HepG2 (cell line): ENCODE data around the gene SOX5. TPM values are rescaled to one million over a fixed set of nuclear protein-coding genes. Genes with fewer than 3 reads are reported as not detected.

Experiments used
- ATAC-seq: fragments of 200-7000 bp; cut with Tn5 transposase; 3 replicates; pipeline ENCODE4 v1.9.1; 2020; ENCODE audit warnings: mild to moderate bottlenecking, moderate library complexity
- BruUV-seq: library from RNA; stranded (reverse); fragments of 400-500 nt; replicated peaks from 2 replicates; lab custom pipeline; 2021; lab: Mats Ljungman, UMichigan
- CTCF ChIA-PET: fragments of 300-600 bp; formaldehyde crosslinking; extraction: SDS; loops from one replicate; lab custom pipeline; 2021; ENCODE audit warnings: low total read pairs, inconsistent platforms, low intra/inter-chr PET ratio; lab: Yijun Ruan, JAX
- POLR2A ChIA-PET: fragments of 350-600 bp; sonication (Branson Sonifier 250); formaldehyde crosslinking; loops from one replicate; lab custom pipeline; 2020; ENCODE audit warnings: antibody characterized with exemption, inconsistent platforms; lab: Yijun Ruan, JAX
- DNase-seq: peaks from one replicate; pipeline ENCODE4 v3.0.0-alpha.2; 2015; ENCODE audit warnings: low spot score
- FAIRE-seq: peaks from 3 replicates; lab custom pipeline; 2011; peaks lifted over from hg19 to GRCh38; lab: Jason Lieb, UNC
- H2AFZ ChIP-seq: one replicate; pipeline ENCODE4 v1.6.1; 2011; ENCODE audit warnings: low read length, inconsistent platforms
- H3K27ac ChIP-seq: fragments of 300-600 bp; 3 replicates; pipeline ENCODE4 v1.8.0; 2011; ENCODE audit warnings: mixed run types, mild to moderate bottlenecking, mixed read lengths, low read length, inconsistent platforms; ENCODE audit not compliant: insufficient read depth; ENCODE audit errors: extremely low read length
- H3K27me3 ChIP-seq, 2 experiments: fragments of 200-600 bp in 1 of 2; 2 replicates in 1 of 2; 3 replicates in 1 of 2; pipeline versions ENCODE4 v1.6.0 to v1.8.0; 2011; ENCODE audit warnings: low read length in 2 of 2, mild to moderate bottlenecking in 2 of 2, moderate library complexity in 2 of 2, inconsistent platforms in 1 of 2; ENCODE audit not compliant: insufficient read depth in 2 of 2, control insufficient read depth in 1 of 2
- H3K36me3 ChIP-seq, 2 experiments: fragments of 200-600 bp in 1 of 2; replicated peaks in 1 of 2; 2 replicates in 1 of 2; 3 replicates in 1 of 2; pipeline versions ENCODE4 v1.5.1 to v1.8.0; 2011; ENCODE audit warnings: low read length in 2 of 2, inconsistent platforms in 1 of 2; ENCODE audit not compliant: insufficient read depth in 2 of 2, control insufficient read depth in 1 of 2
- H3K4me1 ChIP-seq: 2 replicates; pipeline ENCODE4 v1.5.1; 2012; ENCODE audit warnings: low read length, inconsistent platforms; ENCODE audit not compliant: insufficient read depth
- H3K4me2 ChIP-seq: 2 replicates; pipeline ENCODE4 v1.6.0; 2011; ENCODE audit warnings: low read depth, low read length, inconsistent platforms
- H3K4me3 ChIP-seq, 3 experiments: fragments of 200-600 bp in 1 of 3; sonication (generic), shearing (Covaris generic) in 1 of 3; replicated peaks in 1 of 3; 2 replicates each; pipeline ENCODE4 v1.5.1; 2011 to 2016; ENCODE audit warnings: low read length in 3 of 3, inconsistent platforms in 2 of 3, low read depth in 2 of 3, mild to moderate bottlenecking in 2 of 3, control low read depth in 1 of 3, mixed read lengths in 1 of 3; ENCODE audit not compliant: insufficient read depth in 1 of 3
- H3K79me2 ChIP-seq: one replicate; pipeline ENCODE4 v1.6.1; 2011; ENCODE audit warnings: low read length, inconsistent platforms; ENCODE audit not compliant: insufficient read depth
- H3K9ac ChIP-seq: 2 replicates; pipeline ENCODE4 v1.6.0; 2011; ENCODE audit warnings: mild to moderate bottlenecking, low read depth, low read length, inconsistent platforms; ENCODE audit not compliant: insufficient read depth
- H3K9me3 ChIP-seq: 2 replicates; pipeline ENCODE4 v1.5.1; 2012; ENCODE audit warnings: mild to moderate bottlenecking, low read length
- H4K20me1 ChIP-seq: 2 replicates; pipeline ENCODE4 v1.6.0; 2011; ENCODE audit warnings: inconsistent platforms, mild to moderate bottlenecking, low read length, moderate library complexity; ENCODE audit not compliant: insufficient read depth
- HOXD1 ChIP-seq: sonication (generic); formaldehyde crosslinking; IDR thresholded peaks from 2 replicates; pipeline ENCODE4 v1.5.0; 2020; ENCODE audit warnings: missing genetic modification reagents
- MAFG ChIP-seq: sonication (generic); formaldehyde crosslinking; IDR thresholded peaks from 2 replicates; pipeline ENCODE4 v1.5.1; 2020; ENCODE audit warnings: mild to moderate bottlenecking, missing genetic modification reagents
- WGBS: methylation state at CpG from one replicate; pipeline ENCODE4 v1.1.6; 2017; ENCODE audit warnings: low lambda C conversion rate; 5-methylcytosine and 5-hydroxymethylcytosine counted together
- in situ Hi-C: cut with HindIII; loops from 2 replicates; pipeline ENCODE4 v1.10.0; 2017; ENCODE audit warnings: low pct_unique_long_range_greater_than_20kb; ENCODE audit not compliant: extremely low pct_ligation_motif_present
- intact Hi-C: fragments of 100-400 bp; cut with micrococcal nuclease; formaldehyde crosslinking; loops from one replicate; pipeline ENCODE4 v1.10.0; 2022; ENCODE audit not compliant: unreplicated experiment
- polyA plus RNA-seq, 8 experiments: library from polyadenylated mRNA; depleted of rRNA in 3 of 8; stranded (reverse) in 7 of 8; unstranded in 1 of 8; fragments of >200 nt; fragmentation: Illumina TruSeq in 4 of 8; extraction: Trizol in 4 of 8; gene quantifications; 2 replicates each; pipeline versions ENCODE4 v1.2.1 to v1.2.3, GENCODE V29; 2011 to 2016; ENCODE audit warnings: low read depth in 4 of 8, missing spikeins in 1 of 8, mixed read lengths in 1 of 8; ENCODE audit not compliant: insufficient read depth in 1 of 8
- total RNA-seq, 5 experiments: library from RNA; depleted of rRNA; stranded (reverse); fragments of >200 nt; fragmentation: Illumina TruSeq; extraction: Trizol; gene quantifications; 2 replicates each; pipeline ENCODE4 v1.2.3, GENCODE V29; 2016; ENCODE audit warnings: low read depth in 1 of 5
- TF ChIP-seq, protein P1 (sequence below): sonication (generic); formaldehyde crosslinking; IDR thresholded peaks from 2 replicates; pipeline ENCODE4 v1.4.0; 2020; ENCODE audit warnings: missing genetic modification reagents, borderline replicate concordance
- TF ChIP-seq, protein P2 (sequence below): sonication (generic); formaldehyde crosslinking; IDR thresholded peaks from 2 replicates; pipeline ENCODE4 v1.5.1; 2020; ENCODE audit warnings: mild to moderate bottlenecking, missing genetic modification reagents, moderate library complexity

Gene SOX5
- total and polyA plus RNA-seq, 2 of the 13 experiments (the other 11 are each of a cell fraction or from before 2014, with no cell fraction given) = 18.5 to 76.4 TPM

DNA sequence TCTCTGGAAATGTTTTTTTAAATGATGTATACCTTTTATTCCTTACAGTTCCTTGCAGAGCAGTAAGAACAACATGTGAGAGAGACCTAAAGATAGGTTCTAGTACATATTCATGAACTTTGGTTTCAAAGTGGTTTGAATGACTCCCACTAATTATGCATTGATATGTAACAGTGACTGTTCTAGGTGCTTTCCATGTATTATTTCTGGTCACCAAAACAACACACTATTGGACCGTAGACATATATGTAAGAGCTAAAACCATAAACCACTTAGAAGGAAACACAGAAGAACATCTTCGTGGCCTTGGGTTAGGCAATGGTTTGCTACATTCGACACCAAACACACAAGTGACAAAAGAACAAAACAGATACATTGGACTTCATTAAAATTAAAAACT lies 37.9 kb downstream of the SOX5 start:
- POLR2A ChIA-PET = no interaction called here

More for the DNA sequence above, 37.9 kb downstream of the SOX5 start:
- DNase-seq (no peak), FAIRE-seq (no peak), ATAC-seq (no peak)
- in situ Hi-C loops (no loop called here), intact Hi-C loops (no loop called here)
- Histone ChIP-seq H3K9me3 (no peaks in the 10 kb centered on the region), H3K27me3 (no peaks in the 10 kb centered on the region), H3K4me1 (no peaks in the 10 kb centered on the region), H3K79me2 (peaks cover 92% of the 10 kb centered on the region), H3K27ac (no peak overlapping the region), H3K4me2 (no peak overlapping the region), H3K4me3 (no peak overlapping the region), H3K36me3 (peaks cover 0 to 1% of the 10 kb centered on the region in 2 experiments; a peak in 1 of 5 replicates), H4K20me1 (no peaks in the 10 kb centered on the region; the same call in 1 of the 2 replicates), H2AFZ (no peak overlapping the region), H3K9ac (no peak overlapping the region)
- no TSS peak for BruUV-seq
- CTCF ChIA-PET = no interaction called here
- WGBS = 97% methylated on average over 3 of the region's 3 CpGs
- TF ChIP-seq, protein P1, sequence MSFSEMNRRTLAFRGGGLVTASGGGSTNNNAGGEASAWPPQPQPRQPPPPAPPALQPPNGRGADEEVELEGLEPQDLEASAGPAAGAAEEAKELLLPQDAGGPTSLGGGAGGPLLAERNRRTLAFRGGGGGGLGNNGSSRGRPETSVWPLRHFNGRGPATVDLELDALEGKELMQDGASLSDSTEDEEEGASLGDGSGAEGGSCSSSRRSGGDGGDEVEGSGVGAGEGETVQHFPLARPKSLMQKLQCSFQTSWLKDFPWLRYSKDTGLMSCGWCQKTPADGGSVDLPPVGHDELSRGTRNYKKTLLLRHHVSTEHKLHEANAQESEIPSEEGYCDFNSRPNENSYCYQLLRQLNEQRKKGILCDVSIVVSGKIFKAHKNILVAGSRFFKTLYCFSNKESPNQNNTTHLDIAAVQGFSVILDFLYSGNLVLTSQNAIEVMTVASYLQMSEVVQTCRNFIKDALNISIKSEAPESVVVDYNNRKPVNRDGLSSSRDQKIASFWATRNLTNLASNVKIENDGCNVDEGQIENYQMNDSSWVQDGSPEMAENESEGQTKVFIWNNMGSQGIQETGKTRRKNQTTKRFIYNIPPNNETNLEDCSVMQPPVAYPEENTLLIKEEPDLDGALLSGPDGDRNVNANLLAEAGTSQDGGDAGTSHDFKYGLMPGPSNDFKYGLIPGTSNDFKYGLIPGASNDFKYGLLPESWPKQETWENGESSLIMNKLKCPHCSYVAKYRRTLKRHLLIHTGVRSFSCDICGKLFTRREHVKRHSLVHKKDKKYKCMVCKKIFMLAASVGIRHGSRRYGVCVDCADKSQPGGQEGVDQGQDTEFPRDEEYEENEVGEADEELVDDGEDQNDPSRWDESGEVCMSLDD (CRISPR knock-in tag) = no peak
- TF ChIP-seq MAFG (CRISPR knock-in tag) (no peak), HOXD1 (no peak)
- TF ChIP-seq, protein P2, sequence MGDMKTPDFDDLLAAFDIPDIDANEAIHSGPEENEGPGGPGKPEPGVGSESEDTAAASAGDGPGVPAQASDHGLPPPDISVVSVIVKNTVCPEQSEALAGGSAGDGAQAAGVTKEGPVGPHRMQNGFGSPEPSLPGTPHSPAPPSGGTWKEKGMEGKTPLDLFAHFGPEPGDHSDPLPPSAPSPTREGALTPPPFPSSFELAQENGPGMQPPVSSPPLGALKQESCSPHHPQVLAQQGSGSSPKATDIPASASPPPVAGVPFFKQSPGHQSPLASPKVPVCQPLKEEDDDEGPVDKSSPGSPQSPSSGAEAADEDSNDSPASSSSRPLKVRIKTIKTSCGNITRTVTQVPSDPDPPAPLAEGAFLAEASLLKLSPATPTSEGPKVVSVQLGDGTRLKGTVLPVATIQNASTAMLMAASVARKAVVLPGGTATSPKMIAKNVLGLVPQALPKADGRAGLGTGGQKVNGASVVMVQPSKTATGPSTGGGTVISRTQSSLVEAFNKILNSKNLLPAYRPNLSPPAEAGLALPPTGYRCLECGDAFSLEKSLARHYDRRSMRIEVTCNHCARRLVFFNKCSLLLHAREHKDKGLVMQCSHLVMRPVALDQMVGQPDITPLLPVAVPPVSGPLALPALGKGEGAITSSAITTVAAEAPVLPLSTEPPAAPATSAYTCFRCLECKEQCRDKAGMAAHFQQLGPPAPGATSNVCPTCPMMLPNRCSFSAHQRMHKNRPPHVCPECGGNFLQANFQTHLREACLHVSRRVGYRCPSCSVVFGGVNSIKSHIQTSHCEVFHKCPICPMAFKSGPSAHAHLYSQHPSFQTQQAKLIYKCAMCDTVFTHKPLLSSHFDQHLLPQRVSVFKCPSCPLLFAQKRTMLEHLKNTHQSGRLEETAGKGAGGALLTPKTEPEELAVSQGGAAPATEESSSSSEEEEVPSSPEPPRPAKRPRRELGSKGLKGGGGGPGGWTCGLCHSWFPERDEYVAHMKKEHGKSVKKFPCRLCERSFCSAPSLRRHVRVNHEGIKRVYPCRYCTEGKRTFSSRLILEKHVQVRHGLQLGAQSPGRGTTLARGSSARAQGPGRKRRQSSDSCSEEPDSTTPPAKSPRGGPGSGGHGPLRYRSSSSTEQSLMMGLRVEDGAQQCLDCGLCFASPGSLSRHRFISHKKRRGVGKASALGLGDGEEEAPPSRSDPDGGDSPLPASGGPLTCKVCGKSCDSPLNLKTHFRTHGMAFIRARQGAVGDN = no peak
